Neural progenitor cell (in vitro differentiated cells): ENCODE results near the gene HDAC11. TPM values are rescaled to one million over a fixed set of nuclear protein-coding genes. Genes with fewer than 3 reads are reported as not detected.

ENCODE experiments used
- DNase-seq: peaks from one replicate; pipeline ENCODE4 v3.0.0-alpha.2; 2016; ENCODE audit warnings: low spot score
- H2AFZ ChIP-seq: fragments of 200-600 bp; sonication (generic); replicated peaks from 2 replicates; pipeline ENCODE4 v1.6.1; 2016; ENCODE audit warnings: antibody characterized with exemption
- H3F3A ChIP-seq: fragments of 200-600 bp; sonication (generic); 2 replicates; pipeline ENCODE4 v1.6.1; 2016; ENCODE audit warnings: antibody characterized with exemption, low read depth
- H3K27ac ChIP-seq: fragments of 200-600 bp; sonication (generic); 2 replicates; pipeline ENCODE4 v1.5.1; 2016; ENCODE audit warnings: mild to moderate bottlenecking
- H3K27me3 ChIP-seq: fragments of 200-600 bp; sonication (generic); 2 replicates; pipeline ENCODE4 v1.6.1; 2016; ENCODE audit warnings: mild to moderate bottlenecking, moderate library complexity
- H3K36me3 ChIP-seq: fragments of 200-600 bp; sonication (generic); 2 replicates; pipeline ENCODE4 v1.5.1; 2016
- H3K4me1 ChIP-seq: fragments of 200-600 bp; sonication (generic); 2 replicates; pipeline ENCODE4 v1.6.1; 2016; ENCODE audit warnings: mixed run types
- H3K4me2 ChIP-seq: fragments of 200-600 bp; sonication (generic); 2 replicates; pipeline ENCODE4 v1.6.1; 2016
- H3K4me3 ChIP-seq: fragments of 200-600 bp; sonication (generic); 2 replicates; pipeline ENCODE4 v1.5.1; 2016
- H3K79me2 ChIP-seq: fragments of 200-600 bp; sonication (generic); 2 replicates; pipeline ENCODE4 v1.6.1; 2016; ENCODE audit warnings: low read depth
- H3K9ac ChIP-seq: fragments of 200-600 bp; sonication (generic); 2 replicates; pipeline ENCODE4 v1.6.1; 2016
- H3K9me3 ChIP-seq: fragments of 200-600 bp; sonication (generic); 2 replicates; pipeline ENCODE4 v1.5.1; 2016; ENCODE audit warnings: low read depth
- H4K20me1 ChIP-seq: fragments of 200-600 bp; sonication (generic); 2 replicates; pipeline ENCODE4 v1.6.1; 2016; ENCODE audit warnings: low read depth
- H3K27ac Mint-ChIP-seq: 3 replicates; pipeline ENCODE4 v1.8.0; 2021; ENCODE audit warnings: mixed read lengths
- H3K27me3 Mint-ChIP-seq: 2 replicates; pipeline ENCODE4 v1.8.0; 2022; ENCODE audit warnings: low read depth, mild to moderate bottlenecking, inconsistent platforms, moderate library complexity, mixed read lengths; ENCODE audit not compliant: insufficient read depth
- H3K36me3 Mint-ChIP-seq: 3 replicates; pipeline ENCODE4 v1.8.0; 2021; ENCODE audit warnings: mixed read lengths
- H3K4me1 Mint-ChIP-seq: 3 replicates; pipeline ENCODE4 v1.8.0; 2021; ENCODE audit warnings: mixed read lengths
- H3K4me3 Mint-ChIP-seq: 3 replicates; pipeline ENCODE4 v1.8.0; 2021; ENCODE audit warnings: mild to moderate bottlenecking, moderate library complexity, mixed read lengths
- H3K9me3 Mint-ChIP-seq: 3 replicates; pipeline ENCODE4 v1.8.0; 2020; ENCODE audit warnings: mixed read lengths
- CTCF ChIP-seq: fragments of 200-600 bp; sonication (generic); IDR thresholded peaks from 2 replicates; pipeline ENCODE4 v1.5.1; 2017; ENCODE audit warnings: antibody characterized with exemption, mild to moderate bottlenecking
- EZH2 ChIP-seq: fragments of 200-600 bp; sonication (generic); IDR thresholded peaks from 2 replicates; pipeline ENCODE4 v1.6.1; 2017; ENCODE audit warnings: antibody characterized with exemption, mild to moderate bottlenecking, moderate library complexity
- EZH2phosphoT487 ChIP-seq: fragments of 200-600 bp; sonication (generic); IDR thresholded peaks from 2 replicates; pipeline ENCODE4 v1.6.1; 2017; ENCODE audit warnings: antibody characterized with exemption
- small RNA-seq: library from RNA; depleted of rRNA; stranded (forward); fragments of <200 nt; gene quantifications from one replicate; pipeline ENCODE3, GENCODE V24; 2015
- total RNA-seq: library from RNA; depleted of rRNA; stranded (reverse); fragments of >200 nt; gene quantifications from 2 replicates; pipeline ENCODE4 v1.2.3, GENCODE V29; 2015; ENCODE audit warnings: low replicate concordance

The HDAC11 gene
- total RNA-seq, 1 donor from 2014 or later: 4.8 TPM

GRCh38 chr3:13552857-13553652 lies 72.9 kb downstream of the HDAC11 start:
- peaks cover 15% of the 10 kb centered on the region for H3K4me1 ChIP-seq
- no peaks in the 10 kb centered on the region for H3K36me3 ChIP-seq
- H3K27ac ChIP-seq: no peak overlapping the region
- Mint-ChIP-seq H3K27me3 (peaks cover 22% of the 10 kb centered on the region), H3K9me3 (no peaks in the 10 kb centered on the region), H3K4me1 (peaks cover 57% of the 10 kb centered on the region), H3K36me3 (no peaks in the 10 kb centered on the region), H3K4me3 (peak overlapping the region; percentile 55), H3K27ac (no peak overlapping the region)
- no peaks in the 10 kb centered on the region for H3K9me3 ChIP-seq
- TF ChIP-seq EZH2 (no peak), EZH2phosphoT487 (no peak), CTCF (no peak)
- no peaks in the 10 kb centered on the region for H3K79me2 ChIP-seq
- H3K9ac ChIP-seq: no peak overlapping the region
- H3K27me3 ChIP-seq: peaks cover 27% of the 10 kb centered on the region
- H4K20me1 ChIP-seq: no peaks in the 10 kb centered on the region
- no peak overlapping the region for H3K4me3 ChIP-seq
- no peak for DNase-seq
- peaks cover 9% of the 10 kb centered on the region for H3F3A ChIP-seq
- H3K4me2 ChIP-seq: no peak overlapping the region
- no peak overlapping the region for H2AFZ ChIP-seq

- Mint-ChIP-seq H3K27ac (no peak overlapping the region), H3K27me3 (peaks cover 18% of the 10 kb centered on the region), H3K9me3 (no peaks in the 10 kb centered on the region), H3K36me3 (no peaks in the 10 kb centered on the region), H3K4me3 (no peak overlapping the region), H3K4me1 (peaks cover 56% of the 10 kb centered on the region)
- Histone ChIP-seq H3K4me3 (no peak overlapping the region), H4K20me1 (no peaks in the 10 kb centered on the region), H3K79me2 (no peaks in the 10 kb centered on the region), H3F3A (peaks cover 9% of the 10 kb centered on the region), H3K4me2 (no peak overlapping the region), H2AFZ (no peak overlapping the region), H3K4me1 (peaks cover 15% of the 10 kb centered on the region), H3K27me3 (peaks cover 21% of the 10 kb centered on the region), H3K9me3 (no peaks in the 10 kb centered on the region), H3K27ac (no peak overlapping the region), H3K36me3 (no peaks in the 10 kb centered on the region), H3K9ac (no peak overlapping the region)
- no peak for DNase-seq
- TF ChIP-seq CTCF (no peak), EZH2phosphoT487 (no peak), EZH2 (no peak)
These were observed 73.6 kb downstream of the HDAC11 start for GRCh38 chr3:13553686-13554085.

GRCh38 chr3:13555753-13556152 lies 75.6 kb downstream of the HDAC11 start:
- TF ChIP-seq EZH2 (no peak), CTCF (no peak), EZH2phosphoT487 (no peak)
- Histone ChIP-seq H3K27ac (no peak overlapping the region), H2AFZ (no peak overlapping the region), H3K79me2 (no peaks in the 10 kb centered on the region), H3K4me1 (peaks cover 15% of the 10 kb centered on the region), H3K4me2 (no peak overlapping the region), H3F3A (no peaks in the 10 kb centered on the region), H3K9me3 (no peaks in the 10 kb centered on the region), H3K36me3 (no peaks in the 10 kb centered on the region), H3K9ac (no peak overlapping the region), H4K20me1 (no peaks in the 10 kb centered on the region), H3K27me3 (peaks cover under 1% of the 10 kb centered on the region), H3K4me3 (no peak overlapping the region)
- Mint-ChIP-seq H3K27ac (peak overlapping the region; percentile 79), H3K27me3 (peaks cover 16% of the 10 kb centered on the region), H3K4me3 (no peak overlapping the region), H3K36me3 (no peaks in the 10 kb centered on the region), H3K9me3 (no peaks in the 10 kb centered on the region), H3K4me1 (peaks cover 61% of the 10 kb centered on the region)
- no peak for DNase-seq

Small RNAs within 50 kb of the gene (small RNA-seq; reads per million reads assigned to genes)
- not detected for gene AC027124.2

Other genes with a start within 250 kb of the HDAC11 start
- gene NUP210, start 60.0 kb upstream of the HDAC11 start, total RNA-seq: 37.1 and 78.9 TPM in 2 replicates
- gene FBLN2, start 68.8 kb downstream of the HDAC11 start, total RNA-seq: 15.0 and 15.9 TPM in 2 replicates